ENCODE data around the gene GZF1.

Gene GZF1

GRCh38 chr20:23361476-23362391 is at the start of gene GZF1:
Gene GZF1 (plus strand): TSS chr20:23362182. CDS start chr20:23364384, 2,202 bp downstream.
- peak; percentile 94 to 95 for DNase-seq (ENCODE audit: low read depth in 2 of 2)

GRCh38 chr20:23313271-23313670 is 48.7 kb upstream of the GZF1 start:
- DNase-seq (ENCODE audit: low read depth in 2 of 2) = no peak

- no peak for DNase-seq (ENCODE audit: low read depth in 2 of 2)
Measured at GRCh38 chr20:23314699-23315098, 47.3 kb upstream of the GZF1 start.

- DNase-seq (ENCODE audit: low read depth in 2 of 2) = no peak
Measured at GRCh38 chr20:23315099-23315498, 46.9 kb upstream of the GZF1 start.

- DNase-seq (ENCODE audit: low read depth in 2 of 2) = no peak
Measured at GRCh38 chr20:23316626-23317025, 45.4 kb upstream of the GZF1 start.

GRCh38 chr20:23317081-23317480 is 44.9 kb upstream of the GZF1 start:
- no peak for DNase-seq (ENCODE audit: low read depth in 2 of 2)

GRCh38 chr20:23318347-23318746 is 43.6 kb upstream of the GZF1 start:
- no peak for DNase-seq (ENCODE audit: low read depth in 2 of 2)

- DNase-seq (ENCODE audit: low read depth in 2 of 2) = no peak
Measured at GRCh38 chr20:23320317-23320716, 41.7 kb upstream of the GZF1 start.

GRCh38 chr20:23325107-23325506 is 36.9 kb upstream of the GZF1 start:
- DNase-seq (ENCODE audit: low read depth in 2 of 2) = no peak

GRCh38 chr20:23326774-23327173 is 35.2 kb upstream of the GZF1 start:
- no peak for DNase-seq (ENCODE audit: low read depth in 2 of 2)

- DNase-seq (ENCODE audit: low read depth in 2 of 2) = no peak
Measured at GRCh38 chr20:23327617-23328333, 34.2 kb upstream of the GZF1 start.

- no peak for DNase-seq (ENCODE audit: low read depth in 2 of 2)
Measured at GRCh38 chr20:23331450-23332350, 30.3 kb upstream of the GZF1 start.

GRCh38 chr20:23332467-23332866 is 29.5 kb upstream of the GZF1 start:
- no peak for DNase-seq (ENCODE audit: low read depth in 2 of 2)

- no peak for DNase-seq (ENCODE audit: low read depth in 2 of 2)
Measured at GRCh38 chr20:23334111-23334510, 27.9 kb upstream of the GZF1 start.

GRCh38 chr20:23335521-23335920 is 26.5 kb upstream of the GZF1 start:
- DNase-seq (ENCODE audit: low read depth in 2 of 2) = no peak

GRCh38 chr20:23336476-23336875 is 25.5 kb upstream of the GZF1 start:
- DNase-seq (ENCODE audit: low read depth in 2 of 2) = no peak

- DNase-seq (ENCODE audit: low read depth in 2 of 2) = no peak
Measured at GRCh38 chr20:23337312-23337711, 24.7 kb upstream of the GZF1 start.

- no peak for DNase-seq (ENCODE audit: low read depth in 2 of 2)
Measured at GRCh38 chr20:23339986-23340385, 22.0 kb upstream of the GZF1 start.

- DNase-seq (ENCODE audit: low read depth in 2 of 2) = peak in 1 of 2 experiments; percentile 15
Measured at GRCh38 chr20:23340524-23340923, 21.5 kb upstream of the GZF1 start.

GRCh38 chr20:23341073-23341472 is 20.9 kb upstream of the GZF1 start:
- no peak for DNase-seq (ENCODE audit: low read depth in 2 of 2)

GRCh38 chr20:23343590-23343989 is 18.4 kb upstream of the GZF1 start:
- no peak for DNase-seq (ENCODE audit: low read depth in 2 of 2)

- no peak for DNase-seq (ENCODE audit: low read depth in 2 of 2)
Measured at GRCh38 chr20:23344336-23344735, 17.6 kb upstream of the GZF1 start.
